H1 (cell line): ENCODE data around the gene NRM. TPM values are rescaled to one million over a fixed set of nuclear protein-coding genes. Genes with fewer than 3 reads are reported as not detected.

Source experiments
- ASH2L ChIP-seq: fragments of 200-600, 300-600 bp; sonication (generic); IDR thresholded peaks from one replicate; pipeline ENCODE4 v1.7.1; 2017; ENCODE audit warnings: low read length
- BACH1 ChIP-seq: IDR thresholded peaks from 2 replicates; pipeline ENCODE4 v1.6.1; 2012; ENCODE audit warnings: low read length, improper control_type of control experiment
- E2F6 ChIP-seq: IDR thresholded peaks from 2 replicates; pipeline ENCODE4 v1.6.1; 2012; ENCODE audit warnings: inconsistent platforms
- JUN ChIP-seq: IDR thresholded peaks from 2 replicates; pipeline ENCODE4 v1.6.1; 2011; ENCODE audit warnings: low read depth, mild to moderate bottlenecking, improper control_type of control experiment, low read length
- ZNF274 ChIP-seq: IDR thresholded peaks from 2 replicates; pipeline ENCODE4 v1.7.0; 2012; ENCODE audit warnings: low read length, borderline replicate concordance; ENCODE audit errors: extremely low read depth
- polyA plus RNA-seq, 7 experiments: library from polyadenylated mRNA; depleted of rRNA in 3 of 7; stranded (reverse) in 5 of 7; unstranded in 2 of 7; fragments of >200 nt in 5 of 7; fragments of 200-250 nt in 2 of 7; gene quantifications; 1 replicate in 5 of 7; 2 replicates in 1 of 7; 4 replicates in 1 of 7; pipeline versions ENCODE4 v1.2.1 to v1.2.3, GENCODE V29; 2011 to 2013; ENCODE audit warnings: missing spikeins in 2 of 7, mixed read lengths in 2 of 7
- total RNA-seq: library from RNA; stranded (reverse); fragmentation: NEBNext Ultra II Directional; extraction: Animal tissue kit (Norgen Biotek cat#: 25700); gene quantifications from 2 replicates; pipeline ENCODE4 v1.2.1, GENCODE V29; 2021

Gene NRM
- total and polyA plus RNA-seq, 2 of the 8 experiments (the other 6 are each of a cell fraction or from before 2014, with no cell fraction given): 27.3 to 50.4 TPM

- no peak for TF ChIP-seq BACH1
- no peak for TF ChIP-seq E2F6
- TF ChIP-seq JUN: no peak
- TF ChIP-seq ZNF274: no peak
- TF ChIP-seq ASH2L: no peak
These were observed 37.3 kb upstream of the NRM start (continued) for GRCh38 chr6:30727920-30728553.
